Activated T-cell treated with anti-CD3 and anti-CD28 coated beads for 1 hour (primary cell): ENCODE measurements around the gene SETD7.
"Not testable (repeated sequence)": the region's sequence is repeated elsewhere in the genome, so short reads cannot be mapped to it uniquely, and the experiment has no call there.

Experiments
- DNase-seq: peaks from one replicate; pipeline ENCODE4 v3.0.0-alpha.2; 2020; ENCODE audit warnings: low read depth

SETD7 gene

GRCh38 chr4:139465922-139466321 is 90.1 kb downstream of the SETD7 start:
- DNase-seq = no peak

GRCh38 chr4:139464512-139464911 is 91.5 kb downstream of the SETD7 start:
- DNase-seq = not testable (repeated sequence)

GRCh38 chr4:139461022-139461628 is 94.9 kb downstream of the SETD7 start:
- DNase-seq = no peak

- no peak for DNase-seq
Observed at GRCh38 chr4:139460565-139460964, 95.5 kb downstream of the SETD7 start.

GRCh38 chr4:139458999-139459398 is 97.0 kb downstream of the SETD7 start:
- no peak for DNase-seq

- DNase-seq = no peak
Observed at GRCh38 chr4:139458543-139458942, 97.5 kb downstream of the SETD7 start.

- no peak for DNase-seq
Observed at GRCh38 chr4:139457318-139457717, 98.7 kb downstream of the SETD7 start.

- DNase-seq = no peak
Observed at GRCh38 chr4:139455126-139455538, 100.9 kb downstream of the SETD7 start.

GRCh38 chr4:139454111-139455045 is 101.6 kb downstream of the SETD7 start, which contains the start of gene RAB33B:
Gene RAB33B, plus strand, starts transcription at chr4:139454121. Its CDS starts 75 bp downstream, at chr4:139454196.
- DNase-seq = no peak

GRCh38 chr4:139453371-139454110 is 102.5 kb downstream of the SETD7 start:
- peak; percentile 94 for DNase-seq

GRCh38 chr4:139453041-139453370 is 103.0 kb downstream of the SETD7 start:
- DNase-seq = peak; percentile 50

- no peak for DNase-seq
Observed at GRCh38 chr4:139451997-139452396, 104.0 kb downstream of the SETD7 start.

GRCh38 chr4:139450586-139450985 is 105.4 kb downstream of the SETD7 start:
- no peak for DNase-seq

GRCh38 chr4:139447078-139447477 is 108.9 kb downstream of the SETD7 start:
- DNase-seq = not testable (repeated sequence)
